ENCODE measurements around the gene PUS10.

GRCh38 chr2:60964651-60965498, 53.2 kb downstream of the PUS10 start:
- TF ChIP-seq REST (tag by site-specific recombination; IDR thresholded peaks at IDR 0.05) (no peak), ZNF18 (tag by site-specific recombination; IDR thresholded peaks at IDR 0.05) (no peak), TCF7L2 (IDR thresholded peaks at IDR 0.05; ENCODE audit: borderline replicate concordance, low read depth, low read length) (no peak), CTCF (tag by site-specific recombination; IDR thresholded peaks at IDR 0.05) (no peak), MYNN (tag by site-specific recombination; IDR thresholded peaks at IDR 0.05; ENCODE audit: borderline replicate concordance) (no peak), ZNF112 (tag by site-specific recombination; IDR thresholded peaks at IDR 0.05) (no peak), ZNF707 (tag by site-specific recombination; IDR thresholded peaks at IDR 0.05) (no peak), ZNF623 (tag by site-specific recombination; IDR thresholded peaks at IDR 0.05) (no peak), ZBTB44 (tag by site-specific recombination; IDR thresholded peaks at IDR 0.05) (no peak)
